Activated T-helper 1 cell treated with anti-CD3 and anti-CD28 coated beads, Interleukin-12 subunit alpha, Interleukin-12 subunit beta, Interleukin-2, Interleukin-4 antibody, amounts not matched to agents 30 ng/mL and 10 ng/mL and 1 ng/mL, durations not matched to agents 14 hours and 24 hours and 36 hours (primary cell): ENCODE results near the gene HNRNPL. TPM values are rescaled to one million over a fixed set of nuclear protein-coding genes. Genes with fewer than 3 reads are reported as not detected.
"Not testable (repeated sequence)": the region's sequence is repeated elsewhere in the genome, so short reads cannot be mapped to it uniquely, and the experiment has no call there.

Source experiments
- DNase-seq: peaks from one replicate; pipeline ENCODE4 v3.0.0; 2021; ENCODE audit warnings: low spot score
- H3K27ac Mint-ChIP-seq: one replicate; pipeline ENCODE4 v1.8.0; 2021; ENCODE audit warnings: mild to moderate bottlenecking, mixed read lengths
- H3K27me3 Mint-ChIP-seq: one replicate; pipeline ENCODE4 v1.8.0; 2022; ENCODE audit warnings: mild to moderate bottlenecking, moderate library complexity, mixed read lengths; ENCODE audit not compliant: insufficient read depth
- H3K36me3 Mint-ChIP-seq: one replicate; pipeline ENCODE4 v1.8.0; 2021; ENCODE audit warnings: low read depth, mixed read lengths
- H3K4me1 Mint-ChIP-seq: one replicate; pipeline ENCODE4 v1.8.0; 2021; ENCODE audit warnings: low read depth, mixed read lengths
- H3K4me3 Mint-ChIP-seq: one replicate; pipeline ENCODE4 v1.8.0; 2021; ENCODE audit warnings: mild to moderate bottlenecking, moderate library complexity, mixed read lengths
- H3K9me3 Mint-ChIP-seq: one replicate; pipeline ENCODE4 v1.8.0; 2021; ENCODE audit warnings: mixed read lengths
- intact Hi-C: fragments of 100-400 bp; cut with micrococcal nuclease; formaldehyde crosslinking; loops from one replicate; pipeline ENCODE4 v1.15.1; 2024
- total RNA-seq: library from RNA; stranded (reverse); gene quantifications from 2 replicates; pipeline ENCODE4 v1.2.3, GENCODE V29; 2022

HNRNPL gene
- total RNA-seq, 1 donor from 2014 or later, result 659 TPM

GRCh38 chr19:38862321-38863059 lies 12.7 kb upstream of the HNRNPL start:
- Mint-ChIP-seq H3K27ac (no peak overlapping the region), H3K9me3 (no peaks in the 10 kb centered on the region), H3K36me3 (peaks cover 4% of the 10 kb centered on the region), H3K4me1 (peaks cover 35% of the 10 kb centered on the region), H3K27me3 (no peaks in the 10 kb centered on the region), H3K4me3 (no peak overlapping the region)
- DNase-seq, result no peak
- intact Hi-C loops, result no loop called here

- no peak for DNase-seq
- Mint-ChIP-seq H3K9me3 (no peaks in the 10 kb centered on the region), H3K4me1 (peaks cover 45% of the 10 kb centered on the region), H3K4me3 (no peak overlapping the region), H3K36me3 (peaks cover 4% of the 10 kb centered on the region), H3K27me3 (no peaks in the 10 kb centered on the region), H3K27ac (no peak overlapping the region)
- intact Hi-C loops, result no loop called here
These were observed 11.6 kb upstream of the HNRNPL start for GRCh38 chr19:38861368-38861767.

- H3K4me3 Mint-ChIP-seq, H3K27me3 Mint-ChIP-seq, H3K27ac Mint-ChIP-seq, H3K36me3 Mint-ChIP-seq, DNase-seq, H3K9me3 Mint-ChIP-seq: not testable (repeated sequence)
- intact Hi-C loops, result loop anchor here (10.0 kb wide), 1 partner anchor 305 kb away; no protein-coding TSS in a partner anchor
- H3K4me1 Mint-ChIP-seq, result peaks cover 31% of the 10 kb centered on the region
These were observed 9.9 kb upstream of the HNRNPL start for GRCh38 chr19:38859631-38860204.

- no peaks in the 10 kb centered on the region for H3K9me3 Mint-ChIP-seq
- intact Hi-C loops, result loop anchor here (10.0 kb wide), 1 partner anchor 302 kb away; no protein-coding TSS in a partner anchor
- H3K4me3 Mint-ChIP-seq, result no peak overlapping the region
- no peaks in the 10 kb centered on the region for H3K27me3 Mint-ChIP-seq
- H3K36me3 Mint-ChIP-seq, result no peaks in the 10 kb centered on the region
- H3K27ac Mint-ChIP-seq, result no peak overlapping the region
- peaks cover 26% of the 10 kb centered on the region for H3K4me1 Mint-ChIP-seq
- DNase-seq, result no peak
These were observed 7.0 kb upstream of the HNRNPL start for GRCh38 chr19:38856813-38857212.

- H3K27ac Mint-ChIP-seq, H3K27me3 Mint-ChIP-seq, DNase-seq, H3K36me3 Mint-ChIP-seq, H3K4me3 Mint-ChIP-seq, H3K9me3 Mint-ChIP-seq: not testable (repeated sequence)
- H3K4me1 Mint-ChIP-seq, result peaks cover 34% of the 10 kb centered on the region
- intact Hi-C loops, result loop anchor here (10.0 kb wide), 1 partner anchor 301 kb away; no protein-coding TSS in a partner anchor
These were observed 6.0 kb upstream of the HNRNPL start for GRCh38 chr19:38855751-38856150.

GRCh38 chr19:38854961-38855360 lies 5.2 kb upstream of the HNRNPL start:
- H3K27me3 Mint-ChIP-seq, DNase-seq, H3K36me3 Mint-ChIP-seq, H3K9me3 Mint-ChIP-seq, H3K27ac Mint-ChIP-seq: not testable (repeated sequence)
- intact Hi-C loops, result loop anchor here (5.0 to 10.0 kb wide), 3 partner anchors 300 to 538 kb away; partner anchors contain the start of genes KCNK6, SAMD4B and YIF1B
- H3K4me3 Mint-ChIP-seq, result peak overlapping the region; percentile 42
- peaks cover 34% of the 10 kb centered on the region for H3K4me1 Mint-ChIP-seq

- intact Hi-C loops, result loop anchor here (5.0 to 10.0 kb wide), 3 partner anchors 298 to 536 kb away; partner anchors contain the start of genes KCNK6, SAMD4B and YIF1B
- peak overlapping the region; percentile 89 for H3K4me3 Mint-ChIP-seq
- H3K4me1 Mint-ChIP-seq, result peaks cover 44% of the 10 kb centered on the region
- no peak for DNase-seq
- no peaks in the 10 kb centered on the region for H3K9me3 Mint-ChIP-seq
- peak overlapping the region; percentile 95 for H3K27ac Mint-ChIP-seq
- peaks cover 9% of the 10 kb centered on the region for H3K36me3 Mint-ChIP-seq
- peaks cover 2% of the 10 kb centered on the region for H3K27me3 Mint-ChIP-seq
These were observed 3.4 kb upstream of the HNRNPL start for GRCh38 chr19:38853214-38853613.

- peaks cover 2% of the 10 kb centered on the region for H3K27me3 Mint-ChIP-seq
- intact Hi-C loops, result loop anchor here (1.0 to 10.0 kb wide), 4 partner anchors 17 to 535 kb away; partner anchors contain the start of genes KCNK6, SAMD4B and YIF1B
- peak overlapping the region; percentile 89 for H3K4me3 Mint-ChIP-seq
- H3K4me1 Mint-ChIP-seq, result peaks cover 47% of the 10 kb centered on the region
- peak; percentile 52 for DNase-seq
- H3K27ac Mint-ChIP-seq, result peak overlapping the region; percentile 95
- H3K9me3 Mint-ChIP-seq, result no peaks in the 10 kb centered on the region
- peaks cover 15% of the 10 kb centered on the region for H3K36me3 Mint-ChIP-seq
These were observed 2.7 kb upstream of the HNRNPL start for GRCh38 chr19:38852231-38853044.

GRCh38 chr19:38851622-38852230 lies 1.9 kb upstream of the HNRNPL start:
- Mint-ChIP-seq H3K27me3 (peaks cover 2% of the 10 kb centered on the region), H3K4me3 (peak overlapping the region; percentile 97), H3K9me3 (no peaks in the 10 kb centered on the region), H3K27ac (peak overlapping the region; percentile 99), H3K4me1 (peaks cover 41% of the 10 kb centered on the region), H3K36me3 (peaks cover 22% of the 10 kb centered on the region)
- DNase-seq, result peak; percentile 89
- intact Hi-C loops, result loop anchor here (1.0 to 10.0 kb wide), 4 partner anchors 18 to 534 kb away; partner anchors contain the start of genes KCNK6, SAMD4B and YIF1B

- peaks cover 26% of the 10 kb centered on the region for H3K36me3 Mint-ChIP-seq
- DNase-seq, result no peak
- peak overlapping the region; percentile 97 for H3K4me3 Mint-ChIP-seq
- H3K4me1 Mint-ChIP-seq, result peaks cover 41% of the 10 kb centered on the region
- peak overlapping the region; percentile 99 for H3K27ac Mint-ChIP-seq
- H3K27me3 Mint-ChIP-seq, result peaks cover 2% of the 10 kb centered on the region
- no peaks in the 10 kb centered on the region for H3K9me3 Mint-ChIP-seq
- intact Hi-C loops, result loop anchor here (1.0 to 10.0 kb wide), 12 partner anchors 9 to 534 kb away; partner anchors contain the start of genes ACTN4, ECH1, FAM98C and KCNK6
These were observed 1.3 kb upstream of the HNRNPL start for GRCh38 chr19:38850976-38851621.

- peak; percentile 98 for DNase-seq
- Mint-ChIP-seq H3K9me3 (no peaks in the 10 kb centered on the region), H3K27me3 (peaks cover 2% of the 10 kb centered on the region), H3K36me3 (peaks cover 32% of the 10 kb centered on the region), H3K4me3 (peak overlapping the region; percentile 97), H3K4me1 (peaks cover 46% of the 10 kb centered on the region), H3K27ac (peak overlapping the region; percentile 99)
- intact Hi-C loops, result loop anchor here (1.0 to 10.0 kb wide), 12 partner anchors 8 to 533 kb away; partner anchors contain the start of genes ACTN4, ECH1, FAM98C and KCNK6
These were observed 720 bp upstream of the HNRNPL start for GRCh38 chr19:38850436-38850975.
